HUDEP-2 (cell line): Measurements from ENCODE around the gene ARHGEF37.

Source experiments
- DNase-seq, 76 experiments: peaks; one replicate each; lab custom pipeline; 2025; ENCODE audit not compliant: unreplicated experiment in 76 of 76; lab: John Stamatoyannopoulos, UW

Gene ARHGEF37

DNA sequence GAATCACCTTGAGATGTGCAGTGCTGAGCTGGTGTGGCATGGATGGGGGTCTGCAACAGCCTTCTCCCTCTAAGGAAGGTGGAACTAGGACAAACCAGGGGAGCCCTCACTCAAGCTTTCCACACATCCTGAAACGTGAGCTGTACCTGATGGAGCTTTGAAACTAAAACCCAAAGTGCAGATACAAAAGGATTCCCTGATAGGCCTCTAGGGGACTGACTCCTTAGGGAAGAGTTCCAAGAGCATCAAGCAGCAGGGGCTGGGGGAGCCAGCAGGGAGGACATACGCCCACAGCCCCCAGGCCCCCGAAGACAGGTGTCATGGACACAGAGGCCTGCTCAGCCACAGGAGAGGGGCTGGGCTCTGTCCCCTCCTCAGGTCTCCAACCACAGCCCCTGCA is 17.7 kb downstream of the ARHGEF37 start:
- no peak for DNase-seq

DNA sequence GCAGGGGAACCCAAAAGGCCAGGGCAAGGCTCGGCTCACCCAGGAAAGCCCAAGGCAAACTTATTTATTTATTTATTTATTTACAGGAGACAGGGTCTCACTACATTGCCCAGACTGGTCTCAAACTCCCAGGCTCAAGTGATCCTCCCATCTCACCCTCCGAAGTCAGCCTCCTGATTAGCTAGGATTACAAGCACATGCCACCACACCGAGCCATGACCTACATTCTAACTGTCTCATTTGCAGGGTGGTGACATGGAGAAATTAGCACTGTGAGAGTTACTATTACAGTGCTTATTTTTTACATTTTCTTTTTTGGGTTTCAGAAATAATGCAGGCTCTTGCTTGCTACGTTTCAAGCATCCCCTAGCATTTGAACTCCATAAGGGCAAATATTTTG is 18.1 kb downstream of the ARHGEF37 start:
- DNase-seq = no peak

DNA sequence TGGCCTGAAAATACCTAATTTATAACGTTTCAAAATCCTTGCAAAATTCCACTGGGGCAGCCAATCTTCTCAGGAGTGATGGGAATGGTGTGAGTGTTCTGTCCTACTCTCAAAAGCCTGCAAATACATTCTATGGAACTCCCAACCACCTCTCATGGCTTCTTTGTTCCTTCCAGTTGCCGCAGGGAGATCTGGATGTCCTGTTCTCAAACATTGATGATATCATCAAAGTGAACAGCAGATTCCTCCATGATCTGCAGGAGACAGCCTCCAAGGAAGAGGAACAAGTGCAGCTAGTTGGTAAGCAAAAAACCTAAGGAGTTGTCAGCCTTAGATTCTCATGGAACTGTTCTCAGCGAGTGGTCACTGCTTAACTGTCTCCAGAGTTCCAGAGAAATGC is 19.6 kb downstream of the ARHGEF37 start:
- no peak for DNase-seq

DNA sequence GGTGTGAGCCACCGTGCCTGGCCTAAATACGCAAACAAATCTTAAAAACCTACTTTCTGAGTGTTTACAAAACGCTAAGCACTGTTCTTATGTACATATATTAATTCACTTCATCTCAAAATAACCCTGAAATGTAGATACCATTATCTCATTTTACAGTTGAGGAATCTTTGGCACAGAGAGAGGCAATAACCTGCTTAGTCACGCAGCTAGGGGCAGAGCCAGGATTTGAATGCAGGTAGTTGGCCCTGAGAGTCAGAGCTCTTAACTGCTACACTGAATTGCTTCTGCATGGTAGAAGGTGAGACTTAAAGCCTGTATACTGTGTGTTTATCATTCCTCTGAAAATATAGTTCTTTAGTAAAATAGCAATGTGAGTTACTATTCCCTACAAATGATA is 21.9 kb downstream of the ARHGEF37 start:
- DNase-seq = peak in 61 of 76 experiments; percentile 3 to 75 (median 41)

DNA sequence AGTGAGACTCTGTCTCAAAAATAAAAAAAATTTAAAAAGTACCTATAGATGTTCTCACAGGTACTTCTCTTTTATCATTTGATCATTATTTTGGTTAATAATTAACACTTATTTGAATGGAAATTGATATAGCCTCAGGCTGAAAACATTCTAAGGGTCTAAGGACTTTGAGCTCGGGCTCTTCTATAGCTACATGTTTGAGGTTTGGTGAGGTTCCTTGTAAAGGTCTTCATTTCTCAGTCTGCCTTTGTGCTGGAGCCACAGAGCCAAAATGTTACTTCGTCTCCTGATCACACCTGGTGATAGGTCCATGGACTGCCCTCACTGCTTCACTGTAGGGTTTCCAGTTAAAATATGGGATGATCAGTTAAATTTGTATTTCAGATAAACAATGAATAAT is 22.6 kb downstream of the ARHGEF37 start:
- no peak for DNase-seq

DNA sequence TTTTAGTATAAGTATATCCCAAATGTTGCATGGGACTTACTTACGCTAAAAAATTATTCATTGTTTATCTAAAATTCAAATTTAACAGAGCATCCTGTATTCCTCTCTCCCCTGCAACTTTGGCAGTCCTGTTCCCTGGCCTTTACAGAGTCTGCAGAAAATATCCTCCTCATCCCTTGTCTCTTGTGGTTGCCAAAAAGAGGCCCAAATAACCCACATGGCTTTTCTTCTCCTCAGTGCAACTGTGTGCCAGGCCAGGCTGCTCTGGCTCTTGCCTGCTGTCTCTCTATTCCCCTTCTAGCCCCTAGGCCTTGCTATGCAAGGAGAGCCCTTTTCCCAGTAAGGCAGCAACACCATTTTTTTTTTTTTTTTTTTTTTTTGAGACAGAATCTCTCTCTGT is 23.0 kb downstream of the ARHGEF37 start:
- no peak for DNase-seq

DNA sequence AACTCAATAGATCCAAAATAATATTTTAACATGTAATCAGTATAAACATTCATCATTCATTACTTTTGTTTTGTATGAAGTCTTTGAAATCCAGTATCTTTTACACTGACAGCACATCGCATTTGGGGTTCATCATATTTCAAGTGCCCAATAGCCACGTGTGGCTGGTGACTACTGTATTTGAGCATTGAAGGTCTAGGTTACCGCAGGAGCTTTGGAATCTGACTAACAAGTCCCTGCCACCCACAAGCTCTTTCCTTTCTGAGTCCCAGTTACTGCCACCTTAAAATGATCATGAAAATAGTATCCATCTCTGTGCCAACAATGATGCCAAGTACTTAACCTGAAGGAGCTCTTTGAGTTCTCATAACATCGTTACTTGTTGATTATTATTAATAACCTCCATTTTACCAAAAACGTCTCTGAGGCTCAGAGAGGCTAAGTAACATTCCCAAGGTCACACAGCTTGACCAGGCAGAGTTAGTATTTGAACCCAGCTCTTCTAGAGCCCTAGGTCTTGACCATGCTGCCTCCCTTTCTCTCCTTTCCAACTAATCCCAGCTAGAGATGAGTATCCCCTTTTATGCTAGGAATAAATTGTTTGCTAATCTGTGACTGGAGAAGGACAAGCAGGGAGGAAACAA is 24.2 kb downstream of the ARHGEF37 start:
- DNase-seq = no peak

DNA sequence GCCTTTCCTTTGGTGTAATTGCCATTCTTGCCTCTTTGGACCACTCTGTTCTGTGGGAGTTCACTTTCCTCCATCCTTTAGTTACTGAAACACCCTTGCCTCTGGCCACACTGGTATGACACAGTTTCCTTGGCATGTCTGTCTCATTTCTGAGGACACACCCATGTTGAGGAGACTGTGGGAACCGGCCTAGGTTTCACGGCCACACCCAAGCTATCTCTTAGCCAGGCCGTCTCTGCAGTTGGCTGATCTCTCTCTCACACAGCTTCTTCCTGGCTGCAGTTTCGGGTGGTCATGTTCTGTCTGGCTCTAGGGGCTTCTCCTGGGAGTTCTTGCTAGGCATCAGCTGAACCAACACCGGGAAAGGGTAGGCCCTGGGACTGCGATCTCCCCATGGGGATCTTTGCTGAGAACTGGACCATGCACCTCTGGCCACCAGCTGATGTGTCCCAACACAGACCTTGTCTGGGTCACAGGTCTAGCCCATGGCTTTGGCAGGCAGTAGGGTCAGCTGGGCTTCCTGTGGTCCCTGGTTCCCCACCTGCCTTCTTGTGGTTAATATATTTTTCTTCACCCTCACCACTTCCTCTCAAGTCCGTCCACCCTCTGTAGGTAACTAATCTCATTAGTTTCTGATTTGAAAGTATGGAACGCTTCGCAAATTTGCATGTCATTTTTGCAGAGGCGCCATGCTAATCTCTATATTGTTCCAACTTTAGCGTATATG is 24.9 kb downstream of the ARHGEF37 start:
- DNase-seq = peak in 75 of 76 experiments; percentile 25 to 91 (median 74)

DNA sequence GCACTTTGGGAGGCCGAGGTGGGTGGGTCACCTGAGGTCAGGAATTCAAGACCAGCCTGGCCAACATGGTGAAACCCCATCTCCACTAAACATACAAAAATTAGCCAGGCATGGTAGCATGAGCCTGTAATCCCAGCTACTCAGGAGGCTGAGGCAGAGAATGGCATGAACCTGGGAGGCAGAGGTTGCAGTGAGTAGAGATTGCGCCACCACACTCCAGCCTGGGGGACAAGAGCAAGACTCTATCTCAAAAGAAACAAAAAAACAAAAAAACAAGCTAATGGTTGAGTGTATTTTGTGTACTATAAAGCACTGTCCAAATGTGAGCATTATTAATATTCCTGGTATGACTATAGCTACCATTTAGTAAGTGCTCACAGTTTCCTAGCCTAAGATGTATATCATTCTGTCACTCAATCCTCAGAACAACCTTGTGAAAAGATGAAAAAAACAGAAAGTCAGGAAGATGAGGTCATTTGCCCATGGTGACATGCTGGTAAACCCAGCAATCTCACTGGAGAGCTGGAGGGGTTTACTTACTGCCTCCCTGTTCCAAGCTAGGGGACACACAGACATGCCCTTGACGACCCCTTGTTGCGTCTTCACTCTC is 27.7 kb downstream of the ARHGEF37 start:
- no peak for DNase-seq

DNA sequence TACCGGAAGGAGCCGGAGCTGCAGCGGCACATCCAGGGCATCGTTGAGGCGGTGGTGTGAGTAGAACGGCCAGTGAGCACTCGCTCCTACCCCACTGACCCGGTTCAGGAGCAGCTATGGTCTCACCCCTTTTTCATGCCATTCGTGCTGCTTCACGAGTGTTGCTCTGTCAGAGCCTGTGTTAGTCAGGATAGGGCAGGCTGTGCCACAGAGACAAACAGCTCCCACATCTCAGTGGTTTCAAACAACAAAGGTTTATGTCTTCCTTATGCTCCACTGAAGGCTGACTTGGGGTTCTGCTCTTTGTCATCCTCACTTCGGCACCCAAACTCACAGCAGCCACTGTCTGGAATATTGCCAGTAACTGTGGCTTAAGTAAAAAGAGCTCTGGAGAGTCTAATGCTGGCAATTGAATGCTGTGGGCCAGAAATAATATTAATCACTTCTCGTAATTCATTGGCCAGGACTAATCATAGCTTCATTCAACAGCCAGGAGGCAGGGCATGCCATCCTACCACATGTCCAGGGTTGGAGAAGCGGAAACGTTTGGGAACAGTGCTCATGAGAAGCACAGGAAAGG is 28.4 kb downstream of the ARHGEF37 start:
- no peak for DNase-seq

DNA sequence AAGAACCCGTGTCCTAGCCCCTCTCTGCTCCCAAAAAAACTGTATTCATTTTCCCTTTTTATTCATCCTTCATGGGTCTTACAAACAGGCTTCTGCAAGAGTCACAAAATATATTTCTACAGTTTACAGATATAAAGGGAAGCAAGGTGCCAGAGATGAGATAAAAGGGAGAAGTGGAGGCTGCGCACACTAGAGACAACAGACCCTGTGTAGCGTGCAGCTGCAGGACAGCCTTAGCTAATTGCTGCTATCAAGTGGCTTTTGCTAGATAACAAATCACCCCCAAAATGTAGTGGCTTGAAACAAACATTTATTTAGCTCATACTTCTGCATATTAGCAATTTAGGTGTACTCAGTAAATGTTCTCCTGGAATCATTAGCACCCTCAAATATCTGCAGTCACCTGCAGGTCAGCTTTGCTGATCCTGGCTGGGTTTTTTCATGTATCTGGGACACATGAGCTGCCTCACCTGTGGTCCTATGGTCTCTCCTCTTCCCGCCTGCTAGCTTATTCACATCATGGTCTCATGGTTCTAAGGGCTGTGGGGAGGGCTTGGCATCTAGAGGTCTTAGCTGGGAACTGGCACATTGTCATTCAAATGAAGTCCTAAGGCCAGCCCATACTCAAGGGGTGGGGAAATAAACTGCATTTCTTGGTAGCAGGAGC is 29.4 kb downstream of the ARHGEF37 start:
- no peak for DNase-seq

DNA sequence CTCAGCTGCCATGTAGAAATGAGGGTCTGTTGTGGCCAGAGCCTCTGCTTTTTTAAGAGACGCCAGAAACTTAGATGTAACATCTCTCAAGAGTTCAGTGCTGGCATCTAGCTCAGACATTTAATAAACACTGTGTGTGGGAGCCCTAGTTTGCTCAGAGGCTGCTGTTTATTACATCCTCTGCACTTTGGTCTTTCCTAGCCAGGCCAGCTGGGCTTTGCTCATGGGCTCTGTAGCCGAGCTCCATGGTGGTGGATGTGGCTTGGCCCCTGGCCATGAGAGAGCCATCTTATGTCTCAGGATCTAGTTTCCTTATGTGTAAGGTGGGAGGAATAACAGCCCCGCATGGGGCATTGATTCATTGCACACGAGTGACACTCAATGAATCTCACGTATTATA is 30.0 kb downstream of the ARHGEF37 start:
- DNase-seq = no peak

DNA sequence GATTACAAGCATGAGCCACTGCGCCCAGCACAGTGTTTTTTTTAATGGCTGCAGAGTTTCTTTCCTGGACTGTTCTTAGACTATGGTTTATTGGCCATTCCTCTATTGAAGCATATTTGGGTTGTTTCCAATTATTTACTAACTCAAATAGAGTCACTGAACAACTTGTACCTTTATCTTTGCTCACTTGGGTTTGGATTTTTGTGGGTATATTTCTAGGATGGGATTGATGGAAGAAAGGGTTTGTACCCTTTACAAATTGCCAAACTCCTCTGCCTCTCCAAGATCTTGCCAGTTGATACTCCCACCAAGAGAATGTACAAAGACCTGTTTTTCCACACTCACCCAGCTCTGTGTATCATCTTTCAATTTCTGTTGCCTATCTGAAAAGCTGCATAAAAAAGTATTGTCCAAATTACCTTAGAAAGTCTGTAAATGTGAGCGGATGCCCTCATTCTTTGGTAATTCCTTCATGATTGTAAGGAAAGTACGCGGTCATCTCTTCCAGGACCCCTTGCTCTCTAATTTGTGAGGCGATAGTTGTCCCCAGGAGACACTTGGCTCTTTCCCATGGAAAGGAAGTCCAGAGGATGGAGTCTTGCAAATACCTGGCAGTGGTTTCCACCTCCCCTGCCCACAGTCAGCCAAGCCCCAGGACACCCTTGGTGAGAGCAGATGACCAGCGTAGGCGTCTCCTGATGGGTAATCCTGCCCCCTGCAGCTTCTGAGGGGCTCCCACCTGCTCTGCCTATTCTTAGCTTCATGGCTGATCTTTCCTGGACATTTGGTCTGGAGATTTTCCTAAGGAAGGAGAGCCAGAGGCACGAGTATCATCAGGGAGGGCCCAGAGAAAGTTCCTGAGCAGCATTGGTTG is 33.0 kb downstream of the ARHGEF37 start:
- DNase-seq = no peak

DNA sequence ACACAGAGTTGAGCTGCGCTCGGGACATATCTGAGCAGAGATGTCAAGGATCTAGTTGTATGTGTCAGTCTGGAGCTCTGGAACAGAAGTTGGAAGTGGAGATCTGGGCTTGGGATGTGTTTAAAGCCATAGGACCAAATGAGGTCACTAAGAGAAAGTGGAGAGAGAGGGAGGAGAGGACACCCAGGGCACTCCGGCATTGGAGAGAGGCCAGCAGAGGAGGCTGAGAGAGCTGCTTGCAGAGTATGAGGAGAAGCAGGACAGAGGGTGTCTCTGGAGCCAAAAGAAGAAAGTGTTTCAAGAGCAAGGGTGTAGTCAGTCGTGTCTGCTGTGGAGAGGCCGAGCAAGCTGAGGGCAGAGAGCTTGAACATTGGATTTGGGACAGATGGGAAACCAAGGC is 34.7 kb downstream of the ARHGEF37 start:
- no peak for DNase-seq

DNA sequence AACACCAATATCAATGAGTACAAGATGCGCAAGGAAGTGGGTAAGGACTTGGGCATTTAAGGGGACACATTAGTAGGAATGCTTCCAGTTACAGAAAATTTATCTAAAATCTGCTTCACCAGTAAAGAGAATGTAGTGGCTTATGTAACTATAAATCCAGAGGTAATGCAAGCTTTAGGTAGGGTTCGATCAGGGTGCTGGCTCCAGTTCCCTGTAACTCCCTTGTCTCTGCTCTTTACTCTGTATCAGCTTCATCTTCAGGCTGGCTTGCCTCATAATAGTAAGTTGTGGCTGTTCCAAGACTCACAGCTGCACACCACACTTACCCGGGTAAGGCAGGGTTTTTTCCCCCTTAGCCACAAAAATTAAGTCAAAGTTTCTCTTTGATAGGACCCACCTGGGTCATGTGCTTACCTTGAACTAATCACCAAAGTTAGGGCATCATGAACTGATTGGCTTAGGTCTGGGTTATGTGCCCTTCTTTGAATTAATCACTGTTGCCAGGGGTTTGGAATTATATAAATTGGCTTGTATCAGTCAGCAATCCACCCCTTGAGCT is 35.5 kb downstream of the ARHGEF37 start:
- no peak for DNase-seq

DNA sequence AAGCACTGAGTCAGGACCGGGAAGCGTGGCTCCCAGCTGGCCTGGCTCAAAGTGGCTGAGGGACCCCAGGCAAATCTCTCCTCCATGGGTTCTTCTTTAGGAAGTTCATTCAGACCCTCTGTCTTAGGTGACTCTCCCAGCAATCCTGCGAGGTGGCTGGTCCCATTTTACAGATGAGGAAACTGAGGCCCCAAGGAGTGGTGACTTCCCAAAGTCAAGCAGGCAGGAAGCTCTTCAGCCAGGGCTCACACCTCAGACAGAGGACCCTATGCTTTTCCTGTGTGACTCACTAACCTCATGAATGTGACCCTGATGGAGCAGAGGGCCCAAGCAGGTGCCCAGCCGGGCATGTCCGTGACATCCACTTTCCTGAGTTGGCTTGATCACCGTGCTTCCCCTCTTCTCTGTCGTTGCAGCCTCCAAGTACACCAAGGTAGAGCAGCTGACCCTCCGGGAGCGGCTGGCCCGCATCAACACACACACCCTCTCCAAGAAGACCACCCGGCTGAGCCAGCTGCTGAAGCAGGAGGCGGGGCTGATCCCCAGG is 36.5 kb downstream of the ARHGEF37 start:
- DNase-seq = no peak

DNA sequence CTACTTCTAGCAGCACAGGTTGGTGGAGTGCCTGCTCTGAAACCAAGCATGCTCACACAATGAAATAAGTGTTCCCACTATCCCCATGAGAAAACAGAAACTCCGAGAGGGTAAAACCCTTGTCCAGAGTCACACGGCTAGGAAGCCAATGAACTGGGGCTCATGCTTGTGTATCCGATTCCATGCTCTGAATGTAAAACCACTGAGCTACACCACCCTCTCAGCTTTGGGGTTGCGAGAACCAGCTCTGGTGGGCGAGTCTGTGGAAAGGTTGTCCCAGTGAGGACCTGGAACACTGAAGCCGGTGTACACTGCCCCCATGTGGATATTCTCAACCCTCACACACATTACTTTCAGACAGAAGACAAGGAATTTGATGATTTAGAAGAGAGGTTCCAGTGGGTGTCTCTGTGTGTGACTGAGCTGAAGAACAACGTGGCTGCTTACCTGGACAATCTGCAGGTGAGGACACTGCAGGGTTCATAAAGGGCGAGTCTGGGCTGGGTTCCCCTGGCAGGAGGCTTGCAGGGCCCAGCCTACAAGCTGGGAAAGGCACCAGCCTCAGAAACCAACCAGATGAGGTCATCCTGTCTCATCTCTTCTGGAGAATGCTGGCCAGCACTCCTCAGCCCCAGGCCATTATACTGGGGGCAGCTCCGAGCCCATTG is 37.4 kb downstream of the ARHGEF37 start:
- peak in 44 of 76 experiments; percentile 8 to 59 (median 34) for DNase-seq

DNA sequence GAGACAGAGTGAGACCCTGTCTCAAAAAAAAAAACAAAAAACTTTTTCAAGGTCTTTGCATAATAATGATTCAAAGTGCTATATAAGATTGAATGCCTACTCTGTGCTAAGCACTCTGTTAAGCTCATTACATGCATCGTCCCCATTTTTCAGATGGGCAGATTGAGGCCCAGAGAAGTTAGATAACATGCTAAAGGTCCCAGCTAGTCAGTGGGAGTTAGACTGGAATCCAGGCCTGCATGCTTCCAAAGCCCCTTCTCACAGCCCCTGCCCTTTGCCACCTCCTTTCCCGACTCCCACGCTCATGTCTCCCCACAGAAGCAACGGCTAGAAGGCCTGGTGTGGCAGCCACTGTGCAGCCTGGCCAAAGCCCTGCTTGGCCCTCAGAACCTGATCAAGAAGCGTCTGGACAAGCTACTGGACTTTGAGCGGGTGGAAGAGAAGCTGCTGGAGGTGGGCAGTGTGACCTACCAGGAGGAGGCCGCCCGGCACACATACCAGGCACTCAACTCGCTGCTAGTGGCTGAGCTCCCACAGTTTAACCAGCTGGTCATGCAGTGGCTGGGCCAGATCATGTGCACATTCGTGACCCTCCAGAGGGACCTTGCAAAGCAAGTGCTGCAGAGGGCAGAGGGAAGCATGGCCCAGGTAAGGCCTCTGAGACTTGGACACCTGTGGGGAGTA is 40.3 kb downstream of the ARHGEF37 start:
- no peak for DNase-seq

DNA sequence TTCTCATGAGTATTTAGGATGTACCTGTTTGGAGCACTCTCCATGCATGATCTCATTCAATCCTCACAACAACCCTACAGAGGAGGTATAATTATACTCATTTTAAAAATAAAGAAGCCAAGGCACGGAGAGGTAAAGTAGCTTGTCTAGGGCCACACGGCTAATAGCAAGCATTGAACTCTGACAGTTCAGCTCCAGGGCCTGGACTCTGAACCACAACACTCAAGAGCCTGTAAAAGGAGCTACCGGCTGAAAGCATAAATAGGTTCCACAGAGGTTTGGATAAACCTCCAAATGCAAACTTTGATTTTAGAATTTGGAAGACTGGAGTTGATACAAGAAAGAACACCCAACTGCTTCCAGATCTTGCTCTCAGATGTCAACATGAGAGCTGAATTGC is 41.2 kb downstream of the ARHGEF37 start:
- no peak for DNase-seq
